GM23248 (cell line): ENCODE measurements around the gene KRTAP5-6. TPM values are rescaled to one million over a fixed set of nuclear protein-coding genes. Genes with fewer than 3 reads are reported as not detected.

Source experiments
- DNase-seq: peaks from one replicate; pipeline ENCODE4 v3.0.0-alpha.2; 2015
- H2AFZ ChIP-seq: fragments of 200-600 bp; sonication (generic); 2 replicates; pipeline ENCODE4 v1.6.1; 2016; ENCODE audit warnings: antibody characterized with exemption
- H3F3A ChIP-seq: fragments of 200-600 bp; sonication (generic); 2 replicates; pipeline ENCODE4 v1.6.1; 2016; ENCODE audit warnings: mild to moderate bottlenecking, antibody characterized with exemption, mixed run types; ENCODE audit not compliant: insufficient read depth
- H3K27ac ChIP-seq: fragments of 200-600 bp; sonication (generic); 2 replicates; pipeline ENCODE4 v1.5.1; 2016; ENCODE audit warnings: mild to moderate bottlenecking
- H3K27me3 ChIP-seq: fragments of 200-600 bp; sonication (generic); replicated peaks from 2 replicates; pipeline ENCODE4 v1.6.1; 2016; ENCODE audit warnings: mild to moderate bottlenecking; ENCODE audit not compliant: insufficient read depth
- H3K36me3 ChIP-seq: fragments of 200-600 bp; sonication (generic); 2 replicates; pipeline ENCODE4 v1.6.1; 2016; ENCODE audit warnings: low read depth, mild to moderate bottlenecking
- H3K4me1 ChIP-seq: fragments of 200-600 bp; sonication (generic); 2 replicates; pipeline ENCODE4 v1.6.1; 2016; ENCODE audit warnings: mild to moderate bottlenecking; ENCODE audit not compliant: insufficient read depth
- H3K4me2 ChIP-seq: fragments of 200-600 bp; sonication (generic); one replicate; pipeline ENCODE4 v1.6.1; 2016; ENCODE audit warnings: mild to moderate bottlenecking; ENCODE audit not compliant: unreplicated experiment
- H3K4me3 ChIP-seq: fragments of 200-600 bp; sonication (generic); 2 replicates; pipeline ENCODE4 v1.5.1; 2016; ENCODE audit warnings: mild to moderate bottlenecking
- H3K79me2 ChIP-seq: fragments of 200-600 bp; sonication (generic); 2 replicates; pipeline ENCODE4 v1.6.1; 2016; ENCODE audit warnings: mild to moderate bottlenecking; ENCODE audit not compliant: insufficient read depth
- H3K9ac ChIP-seq: fragments of 200-600 bp; sonication (generic); 2 replicates; pipeline ENCODE4 v1.6.1; 2016; ENCODE audit warnings: mild to moderate bottlenecking
- H3K9me2 ChIP-seq: fragments of 200-600 bp; sonication (generic); 2 replicates; pipeline ENCODE4 v1.6.1; 2016; ENCODE audit warnings: mixed run types, mild to moderate bottlenecking, moderate library complexity; ENCODE audit not compliant: insufficient read depth
- H3K9me3 ChIP-seq: fragments of 200-600 bp; sonication (generic); one replicate; pipeline ENCODE4 v1.6.1; 2017; ENCODE audit warnings: low read depth
- H4K20me1 ChIP-seq: fragments of 200-600 bp; sonication (generic); 2 replicates; pipeline ENCODE4 v1.6.0; 2016; ENCODE audit not compliant: insufficient read depth
- EZH2 ChIP-seq: fragments of 200-600 bp; sonication (generic); IDR thresholded peaks from 2 replicates; pipeline ENCODE4 v1.6.1; 2018; ENCODE audit warnings: antibody characterized with exemption, mild to moderate bottlenecking; ENCODE audit not compliant: insufficient read depth, poor library complexity, severe bottlenecking
- EZH2phosphoT487 ChIP-seq: fragments of 200-600 bp; sonication (generic); IDR thresholded peaks from 2 replicates; pipeline ENCODE4 v1.6.1; 2018; ENCODE audit warnings: antibody characterized with exemption, moderate library complexity, mild to moderate bottlenecking, low read depth; ENCODE audit not compliant: insufficient read depth
- WGBS, 2 experiments: methylation state at CpG; one replicate each; pipeline ENCODE4 v1.1.6; 2015 to 2017; ENCODE audit warnings: low lambda C conversion rate in 2 of 2, low coverage in 1 of 2; ENCODE audit errors: missing lambda C conversion rate in 2 of 2; 5-methylcytosine and 5-hydroxymethylcytosine counted together
- in situ Hi-C: fragments of 300-500 bp; cut with MboI; formaldehyde crosslinking; loops from 2 replicates; pipeline ENCODE4 v1.15.0; 2020
- polyA plus RNA-seq: library from polyadenylated mRNA; unstranded; fragments of >200 nt; fragmentation: Nextera tagmentation; extraction: Ambion mirVana; gene quantifications from 2 replicates; pipeline ENCODE4 v1.2.1, GENCODE V29; 2016
- total RNA-seq: library from RNA; depleted of rRNA; stranded (reverse); fragments of >200 nt; shearing (Covaris generic); gene quantifications from 2 replicates; pipeline ENCODE4 v1.2.3, GENCODE V29; 2014

KRTAP5-6 gene
- total and polyA plus RNA-seq, 2 experiments from 2014 or later: not detected

- Histone ChIP-seq H3K27ac (no peak overlapping the region), H3K4me2 (no peak overlapping the region), H3K9me3 (no peaks in the 10 kb centered on the region), H3K36me3 (no peaks in the 10 kb centered on the region), H3F3A (no peaks in the 10 kb centered on the region), H3K4me1 (no peaks in the 10 kb centered on the region), H3K9ac (no peak overlapping the region), H3K9me2 (no peaks in the 10 kb centered on the region), H3K27me3 (peaks cover 43% of the 10 kb centered on the region), H3K4me3 (no peak overlapping the region), H2AFZ (no peak overlapping the region), H4K20me1 (no peaks in the 10 kb centered on the region), H3K79me2 (no peaks in the 10 kb centered on the region)
- WGBS, 2 experiments: 76 to 87% methylated on average over 15 of the region's 15 CpGs
- no peak for DNase-seq
- no peak for TF ChIP-seq EZH2phosphoT487
- no peak for TF ChIP-seq EZH2
- in situ Hi-C loops: loop anchor here (25.0 kb wide), 1 partner anchor 444 kb away; the partner anchor contains the start of genes INS and TH
These were observed 21.3 kb downstream of the KRTAP5-6 start for GRCh38 chr11:1718326-1718725.

- no peaks in the 10 kb centered on the region for H3F3A ChIP-seq
- H3K4me3 ChIP-seq: no peak overlapping the region
- no peaks in the 10 kb centered on the region for H3K4me1 ChIP-seq
- no peak for DNase-seq
- H3K27me3 ChIP-seq: peaks cover 49% of the 10 kb centered on the region
- no peaks in the 10 kb centered on the region for H3K36me3 ChIP-seq
- no peaks in the 10 kb centered on the region for H3K9me2 ChIP-seq
- no peak overlapping the region for H3K4me2 ChIP-seq
- H3K27ac ChIP-seq: no peak overlapping the region
- TF ChIP-seq EZH2: no peak
- no peak for TF ChIP-seq EZH2phosphoT487
- in situ Hi-C loops: loop anchor here (25.0 kb wide), 1 partner anchor 443 kb away; the partner anchor contains the start of genes INS and TH
- H3K79me2 ChIP-seq: no peaks in the 10 kb centered on the region
- H2AFZ ChIP-seq: no peak overlapping the region
- H3K9ac ChIP-seq: no peak overlapping the region
- WGBS, 2 experiments: 39 to 46% methylated on average over 8 of the region's 8 CpGs
- H4K20me1 ChIP-seq: no peaks in the 10 kb centered on the region
- no peaks in the 10 kb centered on the region for H3K9me3 ChIP-seq
These were observed 22.8 kb downstream of the KRTAP5-6 start for GRCh38 chr11:1719781-1720180.

GRCh38 chr11:1727096-1727690, 30.2 kb downstream of the KRTAP5-6 start:
- TF ChIP-seq EZH2phosphoT487: no peak
- no peak for TF ChIP-seq EZH2
- no peak overlapping the region for H3K4me2 ChIP-seq
- H3F3A ChIP-seq: peaks cover 10% of the 10 kb centered on the region; the same call in 1 of the 2 replicates
- H3K9me3 ChIP-seq: no peaks in the 10 kb centered on the region
- WGBS, 2 experiments: 61 to 65% methylated on average over 11 of the region's 11 CpGs
- no peak overlapping the region for H3K9ac ChIP-seq
- no peaks in the 10 kb centered on the region for H3K36me3 ChIP-seq
- no peaks in the 10 kb centered on the region for H4K20me1 ChIP-seq
- no peak overlapping the region for H3K27ac ChIP-seq
- H3K27me3 ChIP-seq: peaks cover 59% of the 10 kb centered on the region
- in situ Hi-C loops: no loop called here
- DNase-seq: no peak
- H3K9me2 ChIP-seq: no peaks in the 10 kb centered on the region
- no peaks in the 10 kb centered on the region for H3K79me2 ChIP-seq
- H3K4me3 ChIP-seq: no peak overlapping the region
- no peak overlapping the region for H2AFZ ChIP-seq
- no peaks in the 10 kb centered on the region for H3K4me1 ChIP-seq

- Histone ChIP-seq H3K9ac (no peak overlapping the region), H3K4me1 (no peaks in the 10 kb centered on the region), H3F3A (peaks cover 10% of the 10 kb centered on the region; the same call in 1 of the 2 replicates), H2AFZ (no peak overlapping the region), H3K27me3 (peaks cover 52% of the 10 kb centered on the region), H3K9me3 (no peaks in the 10 kb centered on the region), H3K4me3 (no peak overlapping the region), H3K4me2 (no peak overlapping the region), H4K20me1 (no peaks in the 10 kb centered on the region), H3K27ac (no peak overlapping the region), H3K79me2 (no peaks in the 10 kb centered on the region), H3K36me3 (no peaks in the 10 kb centered on the region), H3K9me2 (no peaks in the 10 kb centered on the region)
- TF ChIP-seq EZH2phosphoT487 (no peak), EZH2 (no peak)
- WGBS, 2 experiments: 68 to 70% methylated on average over 9 of the region's 9 CpGs
- in situ Hi-C loops: no loop called here
- no peak for DNase-seq
These were observed 30.9 kb downstream of the KRTAP5-6 start for GRCh38 chr11:1727861-1728260.

GRCh38 chr11:1728301-1728700, 31.3 kb downstream of the KRTAP5-6 start:
- Histone ChIP-seq H4K20me1 (no peaks in the 10 kb centered on the region), H3K4me2 (no peak overlapping the region), H3K36me3 (no peaks in the 10 kb centered on the region), H3K27ac (no peak overlapping the region), H3K9me3 (no peaks in the 10 kb centered on the region), H3K9me2 (no peaks in the 10 kb centered on the region), H3F3A (peaks cover 10% of the 10 kb centered on the region; the same call in 1 of the 2 replicates), H3K4me3 (no peak overlapping the region), H3K79me2 (no peaks in the 10 kb centered on the region), H3K9ac (no peak overlapping the region), H3K27me3 (peaks cover 48% of the 10 kb centered on the region), H3K4me1 (no peaks in the 10 kb centered on the region), H2AFZ (no peak overlapping the region)
- TF ChIP-seq EZH2 (no peak), EZH2phosphoT487 (no peak)
- no peak for DNase-seq
- in situ Hi-C loops: no loop called here
- WGBS, 2 experiments: 31 to 32% methylated on average over 3 to 4 of the region's 4 CpGs
